Neural progenitor cell (in vitro differentiated cells): Measurements from ENCODE around the gene DCDC1. TPM values are rescaled to one million over a fixed set of nuclear protein-coding genes. Genes with fewer than 3 reads are reported as not detected.

Experiments used
- DNase-seq: peaks from one replicate; pipeline ENCODE4 v3.0.0-alpha.2; 2016; ENCODE audit warnings: low spot score
- H2AFZ ChIP-seq: fragments of 200-600 bp; sonication (generic); replicated peaks from 2 replicates; pipeline ENCODE4 v1.6.1; 2016; ENCODE audit warnings: antibody characterized with exemption
- H3F3A ChIP-seq: fragments of 200-600 bp; sonication (generic); 2 replicates; pipeline ENCODE4 v1.6.1; 2016; ENCODE audit warnings: antibody characterized with exemption, low read depth
- H3K27ac ChIP-seq: fragments of 200-600 bp; sonication (generic); 2 replicates; pipeline ENCODE4 v1.5.1; 2016; ENCODE audit warnings: mild to moderate bottlenecking
- H3K27me3 ChIP-seq: fragments of 200-600 bp; sonication (generic); 2 replicates; pipeline ENCODE4 v1.6.1; 2016; ENCODE audit warnings: mild to moderate bottlenecking, moderate library complexity
- H3K36me3 ChIP-seq: fragments of 200-600 bp; sonication (generic); 2 replicates; pipeline ENCODE4 v1.5.1; 2016
- H3K4me1 ChIP-seq: fragments of 200-600 bp; sonication (generic); 2 replicates; pipeline ENCODE4 v1.6.1; 2016; ENCODE audit warnings: mixed run types
- H3K4me2 ChIP-seq: fragments of 200-600 bp; sonication (generic); 2 replicates; pipeline ENCODE4 v1.6.1; 2016
- H3K4me3 ChIP-seq: fragments of 200-600 bp; sonication (generic); 2 replicates; pipeline ENCODE4 v1.5.1; 2016
- H3K79me2 ChIP-seq: fragments of 200-600 bp; sonication (generic); 2 replicates; pipeline ENCODE4 v1.6.1; 2016; ENCODE audit warnings: low read depth
- H3K9ac ChIP-seq: fragments of 200-600 bp; sonication (generic); 2 replicates; pipeline ENCODE4 v1.6.1; 2016
- H3K9me3 ChIP-seq: fragments of 200-600 bp; sonication (generic); 2 replicates; pipeline ENCODE4 v1.5.1; 2016; ENCODE audit warnings: low read depth
- H4K20me1 ChIP-seq: fragments of 200-600 bp; sonication (generic); 2 replicates; pipeline ENCODE4 v1.6.1; 2016; ENCODE audit warnings: low read depth
- H3K27ac Mint-ChIP-seq: 3 replicates; pipeline ENCODE4 v1.8.0; 2021; ENCODE audit warnings: mixed read lengths
- H3K27me3 Mint-ChIP-seq: 2 replicates; pipeline ENCODE4 v1.8.0; 2022; ENCODE audit warnings: low read depth, mild to moderate bottlenecking, inconsistent platforms, moderate library complexity, mixed read lengths; ENCODE audit not compliant: insufficient read depth
- H3K36me3 Mint-ChIP-seq: 3 replicates; pipeline ENCODE4 v1.8.0; 2021; ENCODE audit warnings: mixed read lengths
- H3K4me1 Mint-ChIP-seq: 3 replicates; pipeline ENCODE4 v1.8.0; 2021; ENCODE audit warnings: mixed read lengths
- H3K4me3 Mint-ChIP-seq: 3 replicates; pipeline ENCODE4 v1.8.0; 2021; ENCODE audit warnings: mild to moderate bottlenecking, moderate library complexity, mixed read lengths
- H3K9me3 Mint-ChIP-seq: 3 replicates; pipeline ENCODE4 v1.8.0; 2020; ENCODE audit warnings: mixed read lengths
- CTCF ChIP-seq: fragments of 200-600 bp; sonication (generic); IDR thresholded peaks from 2 replicates; pipeline ENCODE4 v1.5.1; 2017; ENCODE audit warnings: antibody characterized with exemption, mild to moderate bottlenecking
- EZH2 ChIP-seq: fragments of 200-600 bp; sonication (generic); IDR thresholded peaks from 2 replicates; pipeline ENCODE4 v1.6.1; 2017; ENCODE audit warnings: antibody characterized with exemption, mild to moderate bottlenecking, moderate library complexity
- EZH2phosphoT487 ChIP-seq: fragments of 200-600 bp; sonication (generic); IDR thresholded peaks from 2 replicates; pipeline ENCODE4 v1.6.1; 2017; ENCODE audit warnings: antibody characterized with exemption
- total RNA-seq: library from RNA; depleted of rRNA; stranded (reverse); fragments of >200 nt; gene quantifications from 2 replicates; pipeline ENCODE4 v1.2.3, GENCODE V29; 2015; ENCODE audit warnings: low replicate concordance

Gene DCDC1
- total RNA-seq, 1 donor from 2014 or later: 5.0 TPM

- H3K27ac Mint-ChIP-seq: no peak overlapping the region
- no peaks in the 10 kb centered on the region for H3K4me1 Mint-ChIP-seq
Measured at GRCh38 chr11:31328697-31329096, 40.8 kb downstream of the DCDC1 start.

GRCh38 chr11:31327417-31327816 lies 42.1 kb downstream of the DCDC1 start:
- no peak overlapping the region for H3K4me3 Mint-ChIP-seq
- H3K4me2 ChIP-seq: no peak overlapping the region
- H4K20me1 ChIP-seq: no peaks in the 10 kb centered on the region
- H3K27me3 Mint-ChIP-seq: peaks cover 2% of the 10 kb centered on the region
- no peak overlapping the region for H2AFZ ChIP-seq
- no peak for DNase-seq
- no peak overlapping the region for H3K27ac Mint-ChIP-seq
- no peaks in the 10 kb centered on the region for H3K79me2 ChIP-seq
- H3K36me3 Mint-ChIP-seq: peaks cover 22% of the 10 kb centered on the region
- no peaks in the 10 kb centered on the region for H3K4me1 Mint-ChIP-seq
- peaks cover 5% of the 10 kb centered on the region for H3K4me1 ChIP-seq
- TF ChIP-seq EZH2: no peak
- H3K9me3 ChIP-seq: no peaks in the 10 kb centered on the region
- H3K9ac ChIP-seq: no peak overlapping the region
- H3F3A ChIP-seq: no peaks in the 10 kb centered on the region
- H3K27me3 ChIP-seq: no peaks in the 10 kb centered on the region
- peaks cover 15% of the 10 kb centered on the region for H3K9me3 Mint-ChIP-seq
- H3K27ac ChIP-seq: no peak overlapping the region
- no peak overlapping the region for H3K4me3 ChIP-seq
- H3K36me3 ChIP-seq: no peaks in the 10 kb centered on the region

More at GRCh38 chr11:31328697-31329096, 40.8 kb downstream of the DCDC1 start:
- Histone ChIP-seq H2AFZ (no peak overlapping the region), H3K4me2 (no peak overlapping the region), H3K9me3 (no peaks in the 10 kb centered on the region), H3K27ac (no peak overlapping the region), H3K79me2 (no peaks in the 10 kb centered on the region), H3K27me3 (no peaks in the 10 kb centered on the region), H4K20me1 (no peaks in the 10 kb centered on the region), H3F3A (no peaks in the 10 kb centered on the region), H3K9ac (no peak overlapping the region), H3K36me3 (no peaks in the 10 kb centered on the region), H3K4me1 (peaks cover 5% of the 10 kb centered on the region), H3K4me3 (no peak overlapping the region)
- Mint-ChIP-seq H3K4me3 (no peak overlapping the region), H3K9me3 (peaks cover 21% of the 10 kb centered on the region), H3K27me3 (peaks cover 2% of the 10 kb centered on the region), H3K36me3 (peaks cover 28% of the 10 kb centered on the region)
- TF ChIP-seq EZH2: no peak
- no peak for TF ChIP-seq EZH2phosphoT487
- DNase-seq: no peak

GRCh38 chr11:31326470-31327148 lies 42.9 kb downstream of the DCDC1 start:
- peaks cover 14% of the 10 kb centered on the region for H3K9me3 Mint-ChIP-seq
- Histone ChIP-seq H3K79me2 (no peaks in the 10 kb centered on the region), H3K27ac (no peak overlapping the region), H3K4me1 (peaks cover 5% of the 10 kb centered on the region), H2AFZ (no peak overlapping the region), H3K27me3 (no peaks in the 10 kb centered on the region), H3F3A (no peaks in the 10 kb centered on the region), H3K4me3 (no peak overlapping the region), H3K9me3 (no peaks in the 10 kb centered on the region), H3K9ac (no peak overlapping the region), H3K36me3 (no peaks in the 10 kb centered on the region), H4K20me1 (no peaks in the 10 kb centered on the region), H3K4me2 (no peak overlapping the region)
- H3K4me1 Mint-ChIP-seq: no peaks in the 10 kb centered on the region
- H3K36me3 Mint-ChIP-seq: peaks cover 19% of the 10 kb centered on the region
- TF ChIP-seq EZH2: no peak
- TF ChIP-seq EZH2phosphoT487: no peak
- TF ChIP-seq CTCF: no peak
- DNase-seq: no peak
- no peak overlapping the region for H3K27ac Mint-ChIP-seq
- H3K27me3 Mint-ChIP-seq: peaks cover 2% of the 10 kb centered on the region
- H3K4me3 Mint-ChIP-seq: no peak overlapping the region

- Histone ChIP-seq H3F3A (no peaks in the 10 kb centered on the region), H3K36me3 (no peaks in the 10 kb centered on the region), H3K27me3 (no peaks in the 10 kb centered on the region), H3K4me1 (peaks cover 5% of the 10 kb centered on the region), H2AFZ (no peak overlapping the region), H3K4me3 (no peak overlapping the region), H3K9ac (no peak overlapping the region), H4K20me1 (no peaks in the 10 kb centered on the region), H3K79me2 (no peaks in the 10 kb centered on the region), H3K27ac (no peak overlapping the region), H3K9me3 (no peaks in the 10 kb centered on the region), H3K4me2 (no peak overlapping the region)
- Mint-ChIP-seq H3K4me1 (no peaks in the 10 kb centered on the region), H3K36me3 (peaks cover 17% of the 10 kb centered on the region), H3K27ac (no peak overlapping the region), H3K9me3 (peaks cover 9% of the 10 kb centered on the region), H3K4me3 (no peak overlapping the region), H3K27me3 (no peaks in the 10 kb centered on the region)
- DNase-seq: no peak
- TF ChIP-seq EZH2phosphoT487 (no peak), CTCF (no peak), EZH2 (no peak)
Measured at GRCh38 chr11:31325160-31325559, 44.4 kb downstream of the DCDC1 start.
